Measurements from ENCODE around the gene ACOXL.
A peak's percentile ranks its signal among the peaks of the same experiment; 100 is the strongest.

The ACOXL gene

GRCh38 chr2:111121028-111121827 lies 388.9 kb downstream of the ACOXL start:
- peak overlapping the region; percentile 29 for H2BK120ac ChIP-seq (ENCODE audit: insufficient read depth, low read length, poor library complexity)
- peak overlapping the region; percentile 44 for H3K18ac ChIP-seq (ENCODE audit: low read length)
- peaks cover 45% of the 10 kb centered on the region for H3K79me1 ChIP-seq (ENCODE audit: low read length)
- peaks cover 36% of the 10 kb centered on the region for H3K79me2 ChIP-seq (ENCODE audit: control insufficient read depth, insufficient read depth, low read length, poor library complexity)
- H3K23ac ChIP-seq (ENCODE audit: low read length): peak overlapping the region; percentile 82
- H3K9ac ChIP-seq (ENCODE audit: low read length): peak overlapping the region; percentile 98
- peaks cover 16 to 18% of the 10 kb centered on the region in 2 experiments for H3K36me3 ChIP-seq (ENCODE audit: control insufficient read depth in 1 of 2, insufficient read depth in 2 of 2, low read length in 2 of 2)
- H4K12ac ChIP-seq (ENCODE audit: low read depth, low read length): no peak overlapping the region
- peak in 1 of 2 donors; percentile 56 for DNase-seq
- peak overlapping the region; percentile 65 for H3K27ac ChIP-seq (ENCODE audit: low read depth, low read length)
- peak overlapping the region; percentile 34 for H3K14ac ChIP-seq (ENCODE audit: low read length)
- peak overlapping the region; percentile 99 for H3K4me3 ChIP-seq (ENCODE audit: low read depth, low read length)
- peak overlapping the region; percentile 92 for H3K4ac ChIP-seq (ENCODE audit: low read depth, low read length)
- H3K4me2 ChIP-seq (ENCODE audit: low read length): peak overlapping the region; percentile 90
- no peak overlapping the region for H2BK12ac ChIP-seq (ENCODE audit: low read length)
- peaks cover 13% of the 10 kb centered on the region for H3K27me3 ChIP-seq (ENCODE audit: insufficient read depth, low read length)
- H3K4me1 ChIP-seq (ENCODE audit: control insufficient read depth in 1 of 2, insufficient read depth in 2 of 2, low read length in 2 of 2): peaks cover 20 to 32% of the 10 kb centered on the region in 2 experiments
- no peaks in the 10 kb centered on the region for H3K9me3 ChIP-seq (ENCODE audit: insufficient read depth, low read depth, low read length)
- H2BK5ac ChIP-seq (ENCODE audit: low read depth, low read length, poor library complexity): peak overlapping the region; percentile 12
- no peak overlapping the region for H2AK5ac ChIP-seq (ENCODE audit: low read length)
- WGBS (ENCODE audit: extremely low coverage, insufficient coverage, insufficient read length): no CpG with 5 or more reads among the region's 80 CpGs
- H4K91ac ChIP-seq (ENCODE audit: low read depth, low read length): peak overlapping the region; percentile 7
- peak overlapping the region; percentile 1 for H4K8ac ChIP-seq (ENCODE audit: low read depth, low read length)
- H2AFZ ChIP-seq (ENCODE audit: insufficient read depth, low read length, poor library complexity): no peak overlapping the region

- Histone ChIP-seq H3K27me3 (ENCODE audit: insufficient read depth, low read length) (peaks cover 13% of the 10 kb centered on the region), H3K9me3 (ENCODE audit: insufficient read depth, low read depth, low read length) (no peaks in the 10 kb centered on the region), H4K12ac (ENCODE audit: low read depth, low read length) (no peak overlapping the region), H3K4me2 (ENCODE audit: low read length) (peak overlapping the region; percentile 90), H2BK120ac (ENCODE audit: insufficient read depth, low read length, poor library complexity) (peak overlapping the region; percentile 23), H3K18ac (ENCODE audit: low read length) (peak overlapping the region; percentile 44), H3K23ac (ENCODE audit: low read length) (peak overlapping the region; percentile 82), H3K4me1 (ENCODE audit: control insufficient read depth in 1 of 2, insufficient read depth in 2 of 2, low read length in 2 of 2) (peaks cover 20 to 30% of the 10 kb centered on the region in 2 experiments), H4K91ac (ENCODE audit: low read depth, low read length) (peak overlapping the region; percentile 60), H4K8ac (ENCODE audit: low read depth, low read length) (peak overlapping the region; percentile 13), H3K4ac (ENCODE audit: low read depth, low read length) (peak overlapping the region; percentile 92), H2AK5ac (ENCODE audit: low read length) (no peak overlapping the region), H3K14ac (ENCODE audit: low read length) (peak overlapping the region; percentile 34), H2BK12ac (ENCODE audit: low read length) (no peak overlapping the region), H3K36me3 (ENCODE audit: control insufficient read depth in 1 of 2, insufficient read depth in 2 of 2, low read length in 2 of 2) (peaks cover 16 to 18% of the 10 kb centered on the region in 2 experiments), H2BK5ac (ENCODE audit: low read depth, low read length, poor library complexity) (peak overlapping the region; percentile 45), H3K4me3 (ENCODE audit: low read depth, low read length) (peak overlapping the region; percentile 99), H3K9ac (ENCODE audit: low read length) (peak overlapping the region; percentile 98), H3K79me2 (ENCODE audit: control insufficient read depth, insufficient read depth, low read length, poor library complexity) (peaks cover 36% of the 10 kb centered on the region), H3K27ac (ENCODE audit: low read depth, low read length) (peak overlapping the region; percentile 64), H2AFZ (ENCODE audit: insufficient read depth, low read length, poor library complexity) (peak overlapping the region; percentile 18), H3K79me1 (ENCODE audit: low read length) (peaks cover 45% of the 10 kb centered on the region)
- peak; percentile 91 to 97 for DNase-seq
- WGBS (ENCODE audit: extremely low coverage, insufficient coverage, insufficient read length): no CpG with 5 or more reads among the region's 93 CpGs
These were observed 389.7 kb downstream of the ACOXL start for GRCh38 chr2:111121828-111122630.

GRCh38 chr2:111122631-111123421 lies 390.5 kb downstream of the ACOXL start:
- Histone ChIP-seq H2AFZ (ENCODE audit: insufficient read depth, low read length, poor library complexity) (peak overlapping the region; percentile 1), H4K91ac (ENCODE audit: low read depth, low read length) (peak overlapping the region; percentile 60), H3K23ac (ENCODE audit: low read length) (no peak overlapping the region), H3K4ac (ENCODE audit: low read depth, low read length) (peak overlapping the region; percentile 95), H3K14ac (ENCODE audit: low read length) (peak overlapping the region; percentile 56), H2BK5ac (ENCODE audit: low read depth, low read length, poor library complexity) (peak overlapping the region; percentile 73), H3K4me3 (ENCODE audit: low read depth, low read length) (peak overlapping the region; percentile 99), H3K4me2 (ENCODE audit: low read length) (peak overlapping the region; percentile 69), H3K79me2 (ENCODE audit: control insufficient read depth, insufficient read depth, low read length, poor library complexity) (peaks cover 39% of the 10 kb centered on the region), H2BK12ac (ENCODE audit: low read length) (peak overlapping the region; percentile 5), H4K8ac (ENCODE audit: low read depth, low read length) (peak overlapping the region; percentile 2), H4K12ac (ENCODE audit: low read depth, low read length) (peak overlapping the region; percentile 64), H3K27ac (ENCODE audit: low read depth, low read length) (peak overlapping the region; percentile 83), H3K36me3 (ENCODE audit: control insufficient read depth in 1 of 2, insufficient read depth in 2 of 2, low read length in 2 of 2) (peaks cover 19 to 22% of the 10 kb centered on the region in 2 experiments), H3K27me3 (ENCODE audit: insufficient read depth, low read length) (peaks cover 13% of the 10 kb centered on the region), H3K4me1 (ENCODE audit: control insufficient read depth in 1 of 2, insufficient read depth in 2 of 2, low read length in 2 of 2) (peaks cover 14 to 23% of the 10 kb centered on the region in 2 experiments), H3K18ac (ENCODE audit: low read length) (peak overlapping the region; percentile 98), H3K79me1 (ENCODE audit: low read length) (peaks cover 40% of the 10 kb centered on the region), H2AK5ac (ENCODE audit: low read length) (no peak overlapping the region), H3K9ac (ENCODE audit: low read length) (peak overlapping the region; percentile 89), H3K9me3 (ENCODE audit: insufficient read depth, low read depth, low read length) (no peaks in the 10 kb centered on the region), H2BK120ac (ENCODE audit: insufficient read depth, low read length, poor library complexity) (peak overlapping the region; percentile 74)
- DNase-seq: peak; percentile 81 to 84
- no CpG with 5 or more reads among the region's 92 CpGs for whole genome bisulfite sequencing (ENCODE audit: extremely low coverage, insufficient coverage, insufficient read length)

- no peak overlapping the region for H3K18ac ChIP-seq (ENCODE audit: low read length)
- no peak overlapping the region for H4K91ac ChIP-seq (ENCODE audit: low read depth, low read length)
- no peak overlapping the region for H2BK120ac ChIP-seq (ENCODE audit: insufficient read depth, low read length, poor library complexity)
- H2BK12ac ChIP-seq (ENCODE audit: low read length): no peak overlapping the region
- no peak overlapping the region for H2AFZ ChIP-seq (ENCODE audit: insufficient read depth, low read length, poor library complexity)
- H3K14ac ChIP-seq (ENCODE audit: low read length): no peak overlapping the region
- peak overlapping the region; percentile 65 for H3K4me2 ChIP-seq (ENCODE audit: low read length)
- H3K79me2 ChIP-seq (ENCODE audit: control insufficient read depth, insufficient read depth, low read length, poor library complexity): peaks cover 38% of the 10 kb centered on the region
- peaks cover 9% of the 10 kb centered on the region for H3K27me3 ChIP-seq (ENCODE audit: insufficient read depth, low read length)
- no peak overlapping the region for H3K23ac ChIP-seq (ENCODE audit: low read length)
- H3K27ac ChIP-seq (ENCODE audit: low read depth, low read length): no peak overlapping the region
- no peak overlapping the region for H4K8ac ChIP-seq (ENCODE audit: low read depth, low read length)
- peaks cover 32% of the 10 kb centered on the region for H3K79me1 ChIP-seq (ENCODE audit: low read length)
- H3K4me3 ChIP-seq (ENCODE audit: low read depth, low read length): peak overlapping the region; percentile 40
- no CpG with 5 or more reads among the region's 7 CpGs for WGBS (ENCODE audit: extremely low coverage, insufficient coverage, insufficient read length)
- H4K12ac ChIP-seq (ENCODE audit: low read depth, low read length): no peak overlapping the region
- DNase-seq: no peak
- H2BK5ac ChIP-seq (ENCODE audit: low read depth, low read length, poor library complexity): no peak overlapping the region
- H3K4me1 ChIP-seq (ENCODE audit: control insufficient read depth in 1 of 2, insufficient read depth in 2 of 2, low read length in 2 of 2): peaks cover 13 to 18% of the 10 kb centered on the region in 2 experiments
- peaks cover 21 to 23% of the 10 kb centered on the region in 2 experiments for H3K36me3 ChIP-seq (ENCODE audit: control insufficient read depth in 1 of 2, insufficient read depth in 2 of 2, low read length in 2 of 2)
- H2AK5ac ChIP-seq (ENCODE audit: low read length): no peak overlapping the region
- H3K9ac ChIP-seq (ENCODE audit: low read length): peak overlapping the region; percentile 63
- peak overlapping the region; percentile 94 for H3K4ac ChIP-seq (ENCODE audit: low read depth, low read length)
- H3K9me3 ChIP-seq (ENCODE audit: insufficient read depth, low read depth, low read length): no peaks in the 10 kb centered on the region
These were observed 391.4 kb downstream of the ACOXL start for GRCh38 chr2:111123751-111124150.
